ENCODE data around the gene PIGM. TPM values are rescaled to one million over a fixed set of nuclear protein-coding genes. Genes with fewer than 3 reads are reported as not detected.

Gene PIGM
- total RNA-seq, 2 donors from 2014 or later: 4.6 to 5.2 TPM

DNA sequence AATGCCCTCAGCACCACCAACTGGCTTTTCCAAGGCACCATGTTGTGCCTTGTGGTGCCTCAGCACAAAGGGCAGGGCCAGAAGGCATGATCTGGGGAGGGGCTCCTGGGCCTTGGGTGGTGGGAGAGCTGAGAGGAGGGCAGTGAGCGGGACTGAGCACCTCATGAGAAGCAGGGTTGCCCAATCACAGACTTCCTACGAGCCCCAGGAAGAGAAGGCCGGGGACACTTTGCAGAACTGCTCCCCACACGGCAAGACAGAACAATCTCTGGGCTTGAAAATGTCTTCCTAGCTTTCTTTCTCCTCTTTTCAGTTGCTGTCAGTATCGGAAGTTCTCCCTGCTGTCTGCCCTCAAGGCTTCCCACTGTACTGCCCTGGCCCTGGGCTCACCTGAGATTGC, 31.4 kb upstream of the PIGM start:
- Histone ChIP-seq H3K9ac (ENCODE audit: extremely low read depth, low read length, poor library complexity, severe bottlenecking) (no peak overlapping the region), H3K36me3 (ENCODE audit: control insufficient read depth, insufficient read depth, low read length) (no peaks in the 10 kb centered on the region), H3K27ac (ENCODE audit: low read depth, low read length) (no peak overlapping the region), H3K27me3 (ENCODE audit: control insufficient read depth, insufficient read depth, low read length, poor library complexity, severe bottlenecking) (peaks cover 2% of the 10 kb centered on the region), H3K9me3 (ENCODE audit: control insufficient read depth, low read length) (no peaks in the 10 kb centered on the region), H3K4me1 (ENCODE audit: control insufficient read depth, insufficient read depth, low read length) (peaks cover 2% of the 10 kb centered on the region), H3K4me3 (ENCODE audit: low read length) (no peak overlapping the region)
- peaks cover 13% of the 10 kb centered on the region for H3K4me1 Mint-ChIP-seq
- H3K9me3 Mint-ChIP-seq: no peaks in the 10 kb centered on the region
- peak; percentile 30 for DNase-seq
- H3K36me3 Mint-ChIP-seq (ENCODE audit: low read depth): no peaks in the 10 kb centered on the region
- TF ChIP-seq, protein P1, sequence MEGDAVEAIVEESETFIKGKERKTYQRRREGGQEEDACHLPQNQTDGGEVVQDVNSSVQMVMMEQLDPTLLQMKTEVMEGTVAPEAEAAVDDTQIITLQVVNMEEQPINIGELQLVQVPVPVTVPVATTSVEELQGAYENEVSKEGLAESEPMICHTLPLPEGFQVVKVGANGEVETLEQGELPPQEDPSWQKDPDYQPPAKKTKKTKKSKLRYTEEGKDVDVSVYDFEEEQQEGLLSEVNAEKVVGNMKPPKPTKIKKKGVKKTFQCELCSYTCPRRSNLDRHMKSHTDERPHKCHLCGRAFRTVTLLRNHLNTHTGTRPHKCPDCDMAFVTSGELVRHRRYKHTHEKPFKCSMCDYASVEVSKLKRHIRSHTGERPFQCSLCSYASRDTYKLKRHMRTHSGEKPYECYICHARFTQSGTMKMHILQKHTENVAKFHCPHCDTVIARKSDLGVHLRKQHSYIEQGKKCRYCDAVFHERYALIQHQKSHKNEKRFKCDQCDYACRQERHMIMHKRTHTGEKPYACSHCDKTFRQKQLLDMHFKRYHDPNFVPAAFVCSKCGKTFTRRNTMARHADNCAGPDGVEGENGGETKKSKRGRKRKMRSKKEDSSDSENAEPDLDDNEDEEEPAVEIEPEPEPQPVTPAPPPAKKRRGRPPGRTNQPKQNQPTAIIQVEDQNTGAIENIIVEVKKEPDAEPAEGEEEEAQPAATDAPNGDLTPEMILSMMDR (conservative IDR thresholded peaks at IDR 0.05): no peak
- peaks cover 31% of the 10 kb centered on the region for H3K27me3 Mint-ChIP-seq (ENCODE audit: insufficient read depth)
- 91 to 100% methylated on average over 4 to 5 of the region's 5 CpGs for WGBS, 2 experiments (ENCODE audit: insufficient coverage in 1 of 2, insufficient read length in 1 of 2)
- no peak overlapping the region for H3K4me3 Mint-ChIP-seq
- H3K27ac Mint-ChIP-seq: no peak overlapping the region

DNA sequence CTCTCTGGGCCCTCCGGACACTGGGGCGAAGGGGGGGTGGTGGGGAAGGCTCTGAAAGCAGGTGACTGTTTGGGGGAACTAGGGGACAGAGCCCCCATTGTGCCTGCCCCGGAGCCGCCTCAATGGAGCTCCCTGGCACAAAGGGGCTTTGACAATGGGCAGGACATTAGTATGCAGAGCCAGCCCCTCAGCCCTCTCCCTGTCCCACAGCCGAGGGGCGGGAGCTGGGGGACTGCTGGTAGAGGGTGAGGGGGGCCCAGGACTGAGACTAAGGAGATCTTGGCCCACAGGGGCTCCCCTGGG, 30.4 kb upstream of the PIGM start:
- H3K9ac ChIP-seq (ENCODE audit: extremely low read depth, low read length, poor library complexity, severe bottlenecking): no peak overlapping the region
- Mint-ChIP-seq H3K4me3 (no peak overlapping the region), H3K4me1 (peaks cover 5% of the 10 kb centered on the region), H3K36me3 (ENCODE audit: low read depth) (no peaks in the 10 kb centered on the region), H3K9me3 (no peaks in the 10 kb centered on the region), H3K27me3 (ENCODE audit: insufficient read depth) (peaks cover 30% of the 10 kb centered on the region), H3K27ac (no peak overlapping the region)
- DNase-seq: no peak
- H3K36me3 ChIP-seq (ENCODE audit: control insufficient read depth, insufficient read depth, low read length): no peaks in the 10 kb centered on the region
- no peaks in the 10 kb centered on the region for H3K27me3 ChIP-seq (ENCODE audit: control insufficient read depth, insufficient read depth, low read length, poor library complexity, severe bottlenecking)
- peaks cover 2% of the 10 kb centered on the region for H3K4me1 ChIP-seq (ENCODE audit: control insufficient read depth, insufficient read depth, low read length)
- WGBS, 2 experiments (ENCODE audit: insufficient coverage in 1 of 2, insufficient read length in 1 of 2): 88% methylated on average over 6 of the region's 6 CpGs; no CpG with 5 or more reads in 1 of the 2 experiments
- peak overlapping the region; percentile 68 for H3K27ac ChIP-seq (ENCODE audit: low read depth, low read length)
- no peaks in the 10 kb centered on the region for H3K9me3 ChIP-seq (ENCODE audit: control insufficient read depth, low read length)
- no peak overlapping the region for H3K4me3 ChIP-seq (ENCODE audit: low read length)
- TF ChIP-seq, protein P1 (conservative IDR thresholded peaks at IDR 0.05): no peak

DNA sequence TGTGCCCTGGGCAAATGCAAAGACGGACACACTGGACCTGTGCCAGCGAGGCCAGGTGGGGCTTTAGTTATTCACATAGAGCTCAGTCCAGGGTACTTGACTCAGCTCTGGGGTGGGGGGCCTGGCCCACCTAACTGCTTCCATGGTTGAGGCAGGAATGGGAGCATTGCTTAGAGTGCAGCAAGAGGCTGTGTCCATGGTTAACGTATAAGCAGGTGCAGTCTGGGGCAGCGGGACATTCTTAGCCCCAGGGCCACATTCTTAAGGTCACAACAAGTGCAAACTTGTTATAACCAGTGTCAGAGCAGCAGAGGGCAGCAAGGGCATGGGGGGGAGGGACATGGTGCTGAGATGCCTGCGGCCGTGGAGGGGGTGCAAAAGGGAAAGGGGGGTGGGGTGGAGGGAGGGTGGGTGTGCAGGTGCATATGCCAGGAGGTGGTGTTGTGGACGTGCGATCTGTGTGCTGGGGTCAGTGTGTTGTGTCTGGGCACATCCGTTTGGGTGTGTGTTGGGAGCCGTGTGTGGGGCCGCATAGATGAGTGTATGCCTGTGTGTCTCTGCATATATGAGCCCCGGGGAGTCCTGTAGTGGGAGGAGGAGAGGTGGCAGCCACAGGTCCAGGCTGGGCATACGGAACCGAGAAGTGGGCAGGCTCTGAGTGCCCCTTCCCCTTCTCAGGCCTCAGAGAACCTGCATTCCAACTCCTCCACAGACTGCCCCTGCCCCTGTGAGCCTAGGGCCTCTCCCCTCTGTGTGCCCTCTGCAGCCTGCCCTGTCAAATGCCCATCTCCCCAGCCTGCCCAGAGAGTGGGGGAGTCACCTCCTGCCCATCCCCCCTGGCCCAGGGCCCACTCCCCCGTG, 29.8 kb upstream of the PIGM start:
- Histone ChIP-seq H3K4me1 (ENCODE audit: control insufficient read depth, insufficient read depth, low read length) (peaks cover 2% of the 10 kb centered on the region), H3K9me3 (ENCODE audit: control insufficient read depth, low read length) (no peaks in the 10 kb centered on the region), H3K27me3 (ENCODE audit: control insufficient read depth, insufficient read depth, low read length, poor library complexity, severe bottlenecking) (no peaks in the 10 kb centered on the region), H3K9ac (ENCODE audit: extremely low read depth, low read length, poor library complexity, severe bottlenecking) (no peak overlapping the region), H3K27ac (ENCODE audit: low read depth, low read length) (peak overlapping the region; percentile 68), H3K4me3 (ENCODE audit: low read length) (no peak overlapping the region), H3K36me3 (ENCODE audit: control insufficient read depth, insufficient read depth, low read length) (no peaks in the 10 kb centered on the region)
- peak; percentile 65 for DNase-seq
- no peak overlapping the region for H3K4me3 Mint-ChIP-seq
- no peaks in the 10 kb centered on the region for H3K36me3 Mint-ChIP-seq (ENCODE audit: low read depth)
- 84 to 85% methylated on average over 7 to 15 of the region's 15 CpGs for whole genome bisulfite sequencing, 2 experiments (ENCODE audit: insufficient coverage in 1 of 2, insufficient read length in 1 of 2)
- H3K27me3 Mint-ChIP-seq (ENCODE audit: insufficient read depth): peaks cover 25% of the 10 kb centered on the region
- no peak overlapping the region for H3K27ac Mint-ChIP-seq
- H3K4me1 Mint-ChIP-seq: no peaks in the 10 kb centered on the region
- TF ChIP-seq, protein P1 (conservative IDR thresholded peaks at IDR 0.05): peak; percentile 20
- no peaks in the 10 kb centered on the region for H3K9me3 Mint-ChIP-seq

Measured in endodermal cell (in vitro differentiated cells).